Esophagus (tissue), 2 donors: ENCODE measurements around the gene CNTNAP5. TPM values are rescaled to one million over a fixed set of nuclear protein-coding genes. Genes with fewer than 3 reads are reported as not detected.

Source experiments
- H3K27ac ChIP-seq, 2 donors: one replicate each; pipeline ENCODE4 v1.5.1; 2013; ENCODE audit warnings: low read depth in 2 of 2, mild to moderate bottlenecking in 2 of 2, inconsistent platforms in 1 of 2, low read length in 1 of 2, moderate library complexity in 1 of 2
- H3K27me3 ChIP-seq, 2 donors: one replicate each; pipeline ENCODE4 v1.6.1; 2013; ENCODE audit warnings: low read length in 2 of 2, control low read depth in 1 of 2, mild to moderate bottlenecking in 1 of 2; ENCODE audit not compliant: insufficient read depth in 2 of 2, control insufficient read depth in 1 of 2
- H3K36me3 ChIP-seq, 2 donors: one replicate each; pipeline ENCODE4 v1.6.1; 2013; ENCODE audit warnings: low read length in 1 of 2; ENCODE audit not compliant: control insufficient read depth in 2 of 2, insufficient read depth in 2 of 2
- H3K4me1 ChIP-seq, 2 donors: one replicate each; pipeline ENCODE4 v1.6.1; 2013; ENCODE audit warnings: low read length in 1 of 2; ENCODE audit not compliant: control insufficient read depth in 2 of 2, insufficient read depth in 2 of 2
- H3K4me3 ChIP-seq, 2 donors: one replicate each; pipeline ENCODE4 v1.5.1; 2013; ENCODE audit warnings: low read length in 2 of 2, mild to moderate bottlenecking in 2 of 2, low read depth in 1 of 2, moderate library complexity in 1 of 2
- H3K9me3 ChIP-seq, 2 donors: one replicate each; pipeline ENCODE4 v1.6.1; 2013; ENCODE audit warnings: mild to moderate bottlenecking in 2 of 2, low read depth in 1 of 2, low read length in 1 of 2, moderate library complexity in 1 of 2; ENCODE audit not compliant: control insufficient read depth in 2 of 2, insufficient read depth in 1 of 2
- WGBS, 2 donors: extraction: QIAGEN DNeasy Blood & Tissue Kit; methylation state at CpG; one replicate each; pipeline ENCODE4 v1.1.7; 2013; 5-methylcytosine and 5-hydroxymethylcytosine counted together
- polyA plus RNA-seq, 2 donors: library from polyadenylated mRNA; stranded (reverse); fragments of 200-250 nt; gene quantifications; one replicate each; pipeline ENCODE4 v1.2.3, GENCODE V29; 2013
- donor health status: healthy with polysubstance abuse.
- donor health status: Bipolar disorder and iron deficiency.

Gene CNTNAP5
- polyA plus RNA-seq, 2 donors, result not detected

DNA sequence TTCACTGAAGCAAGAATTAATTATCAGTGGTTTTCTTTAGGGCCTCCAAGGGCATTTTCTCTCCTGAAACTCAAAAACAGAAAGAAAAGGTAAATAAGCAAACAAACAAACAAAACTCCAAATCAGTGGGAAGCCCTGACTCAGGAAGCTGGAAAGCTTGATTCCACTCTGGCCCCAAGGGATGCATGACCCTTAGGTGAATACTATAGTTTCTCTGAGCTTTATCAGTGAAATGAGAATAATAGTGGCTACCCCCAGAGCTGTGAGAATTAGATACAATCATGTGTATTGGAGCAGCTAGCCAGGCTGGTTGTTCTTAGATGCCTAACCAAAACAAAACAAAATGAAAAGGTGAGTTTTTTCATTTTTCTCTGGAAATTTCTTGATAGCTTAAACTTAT is 585.1 kb downstream of the CNTNAP5 start:
- Histone ChIP-seq H3K27ac (no peak overlapping the region), H3K4me1 (no peaks in the 10 kb centered on the region), H3K36me3 (no peaks in the 10 kb centered on the region), H3K27me3 (no peaks in the 10 kb centered on the region), H3K9me3 (peaks cover 3 to 4% of the 10 kb centered on the region in 2 donors), H3K4me3 (no peak overlapping the region)

DNA sequence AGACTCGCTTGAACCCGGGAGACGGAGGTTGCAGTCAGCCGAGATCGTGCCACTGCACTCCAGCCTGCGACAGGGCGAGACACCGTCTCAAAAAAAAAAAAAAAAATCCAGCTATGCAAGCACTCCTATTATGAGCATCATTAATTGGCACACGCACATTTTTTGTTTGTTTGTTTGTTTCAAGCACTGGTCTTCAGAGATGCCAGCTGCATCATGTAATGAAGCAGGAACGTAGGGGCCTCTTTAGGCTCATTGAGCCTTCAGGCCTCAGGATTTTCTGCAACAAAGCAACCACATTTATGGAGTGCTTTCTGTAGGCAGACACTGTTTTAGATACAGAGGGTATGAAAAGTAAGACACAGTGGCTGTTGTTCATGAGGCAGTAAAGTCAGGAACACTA is 585.8 kb downstream of the CNTNAP5 start:
- Histone ChIP-seq H3K27ac (no peak overlapping the region), H3K4me3 (no peak overlapping the region), H3K4me1 (no peaks in the 10 kb centered on the region), H3K36me3 (no peaks in the 10 kb centered on the region), H3K27me3 (no peaks in the 10 kb centered on the region), H3K9me3 (peaks cover 3 to 4% of the 10 kb centered on the region in 2 donors)
- 90 to 91% methylated on average over 10 of the region's 10 CpGs for WGBS, 2 donors

DNA sequence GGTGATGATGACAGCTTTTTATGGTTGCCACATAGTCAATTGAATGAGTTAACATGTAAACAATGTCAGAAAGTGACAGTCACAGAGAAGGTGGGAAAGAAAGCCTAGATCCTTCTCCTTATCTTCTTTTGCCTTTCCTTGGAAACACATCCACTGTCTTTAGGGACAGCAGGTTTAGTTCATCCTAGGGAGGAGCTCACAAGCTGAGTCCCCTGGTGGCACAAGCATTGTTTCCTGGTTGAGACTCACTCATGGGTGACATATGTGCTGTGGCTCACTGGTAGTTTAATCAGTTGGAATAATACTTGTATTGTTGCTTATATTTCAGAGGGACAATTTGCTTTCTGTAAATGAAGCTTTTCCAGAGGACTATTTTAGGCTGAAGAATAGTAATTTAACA is 598.5 kb downstream of the CNTNAP5 start:
- H3K27me3 ChIP-seq, result no peaks in the 10 kb centered on the region
- no peak overlapping the region for H3K27ac ChIP-seq

DNA sequence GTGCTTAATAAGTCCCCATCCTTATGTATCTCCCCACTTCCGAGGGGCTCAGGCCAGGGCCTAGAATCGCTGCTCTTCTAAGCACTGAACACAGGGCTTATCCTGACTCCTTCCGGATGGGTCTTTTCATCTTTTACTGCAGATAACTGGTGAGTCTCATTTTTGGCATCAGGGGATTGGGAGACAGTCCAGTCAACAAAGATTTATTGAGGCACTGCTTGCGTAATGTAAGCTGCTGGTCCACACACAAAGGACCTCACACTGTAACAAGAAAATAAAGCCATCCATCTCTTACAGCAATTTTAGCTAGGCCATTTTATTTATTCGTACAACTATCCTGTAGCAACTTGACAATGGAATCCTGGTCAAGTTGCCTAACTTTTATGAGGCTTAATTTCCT is 600.5 kb downstream of the CNTNAP5 start:
- no peak overlapping the region for H3K4me3 ChIP-seq
- H3K27me3 ChIP-seq, result no peaks in the 10 kb centered on the region
- no peaks in the 10 kb centered on the region for H3K4me1 ChIP-seq
- H3K36me3 ChIP-seq, result no peaks in the 10 kb centered on the region
- WGBS, 2 donors, result 79 to 82% methylated on average over 5 of the region's 5 CpGs
- peaks cover 0 to 8% of the 10 kb centered on the region in 2 donors for H3K9me3 ChIP-seq
- no peak overlapping the region for H3K27ac ChIP-seq

More for the DNA sequence above, 598.5 kb downstream of the CNTNAP5 start:
- Histone ChIP-seq H3K4me3 (no peak overlapping the region), H3K4me1 (no peaks in the 10 kb centered on the region), H3K9me3 (peaks cover 0 to 8% of the 10 kb centered on the region in 2 donors), H3K36me3 (no peaks in the 10 kb centered on the region)

DNA sequence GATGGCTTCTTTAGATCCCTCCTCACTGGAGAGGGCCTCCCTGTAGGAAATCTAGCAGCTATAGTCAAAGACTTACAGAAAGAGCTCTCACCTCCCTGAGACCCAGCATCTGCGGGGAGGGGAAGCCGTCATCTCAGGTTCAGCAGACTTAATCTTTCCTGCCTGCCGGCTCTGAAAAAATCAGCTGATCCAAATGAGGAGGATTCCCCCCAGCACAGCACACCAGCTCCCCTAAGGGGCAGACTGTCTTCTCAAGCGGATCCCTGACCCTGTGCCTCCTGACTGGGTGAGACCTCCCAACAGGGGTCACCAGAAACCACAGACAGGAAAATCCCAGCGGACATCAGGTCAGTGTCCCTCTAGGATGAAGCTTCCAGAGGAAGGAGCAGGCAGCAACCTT is 601.9 kb downstream of the CNTNAP5 start:
- 84 to 86% methylated on average over 5 of the region's 5 CpGs for WGBS, 2 donors
- Histone ChIP-seq H3K27me3 (no peaks in the 10 kb centered on the region), H3K4me3 (no peak overlapping the region), H3K36me3 (no peaks in the 10 kb centered on the region), H3K9me3 (peaks cover 0 to 8% of the 10 kb centered on the region in 2 donors), H3K4me1 (no peaks in the 10 kb centered on the region), H3K27ac (no peak overlapping the region)

DNA sequence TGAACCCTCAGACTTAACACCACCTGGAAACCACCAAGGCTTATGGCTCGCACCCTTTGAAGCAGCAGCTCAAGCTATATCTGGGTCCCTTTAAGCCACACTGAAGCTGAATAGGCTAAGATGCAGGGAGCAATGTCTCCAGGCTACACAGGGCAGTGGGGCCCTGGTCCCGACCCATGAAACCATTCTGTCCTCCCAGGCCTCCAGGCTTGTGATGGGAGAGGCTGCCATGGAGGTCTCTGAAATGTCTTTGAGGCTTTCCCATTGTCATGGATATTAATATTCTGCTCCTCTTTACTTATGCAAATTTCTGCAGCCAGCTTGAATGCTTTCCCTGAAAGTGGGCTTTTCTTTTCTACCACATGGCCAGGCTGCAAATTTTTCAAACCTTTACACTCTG is 608.7 kb downstream of the CNTNAP5 start:
- WGBS, 2 donors, result 73 to 78% methylated on average over 2 of the region's 2 CpGs
- Histone ChIP-seq H3K4me3 (no peak overlapping the region), H3K27ac (no peak overlapping the region), H3K27me3 (no peaks in the 10 kb centered on the region), H3K9me3 (peaks cover 0 to 5% of the 10 kb centered on the region in 2 donors), H3K36me3 (no peaks in the 10 kb centered on the region), H3K4me1 (no peaks in the 10 kb centered on the region)

DNA sequence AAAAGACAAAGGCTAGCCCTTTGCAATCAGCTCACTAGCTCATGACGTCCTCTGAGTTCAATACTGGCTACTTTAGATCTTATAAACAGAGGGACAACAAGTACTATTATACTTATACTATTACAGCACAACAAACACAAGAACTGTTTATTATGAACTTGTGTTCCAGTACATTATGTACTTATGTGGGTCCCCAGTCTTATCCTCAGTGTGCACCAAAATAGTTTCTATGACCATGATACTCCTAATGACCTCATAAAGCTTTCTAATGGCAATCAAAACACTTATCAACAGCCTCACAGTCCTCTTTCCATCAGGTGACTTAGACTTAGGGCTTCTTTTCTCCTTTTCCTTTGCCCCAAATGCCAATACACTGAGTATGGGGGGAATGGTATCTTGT is 614.4 kb downstream of the CNTNAP5 start:
- WGBS, 2 donors, result 57% methylated on average over 1 of the region's 1 CpG
- Histone ChIP-seq H3K9me3 (peaks cover 0 to 3% of the 10 kb centered on the region in 2 donors), H3K27ac (no peak overlapping the region), H3K27me3 (no peaks in the 10 kb centered on the region), H3K4me3 (no peak overlapping the region), H3K4me1 (no peaks in the 10 kb centered on the region), H3K36me3 (no peaks in the 10 kb centered on the region)

DNA sequence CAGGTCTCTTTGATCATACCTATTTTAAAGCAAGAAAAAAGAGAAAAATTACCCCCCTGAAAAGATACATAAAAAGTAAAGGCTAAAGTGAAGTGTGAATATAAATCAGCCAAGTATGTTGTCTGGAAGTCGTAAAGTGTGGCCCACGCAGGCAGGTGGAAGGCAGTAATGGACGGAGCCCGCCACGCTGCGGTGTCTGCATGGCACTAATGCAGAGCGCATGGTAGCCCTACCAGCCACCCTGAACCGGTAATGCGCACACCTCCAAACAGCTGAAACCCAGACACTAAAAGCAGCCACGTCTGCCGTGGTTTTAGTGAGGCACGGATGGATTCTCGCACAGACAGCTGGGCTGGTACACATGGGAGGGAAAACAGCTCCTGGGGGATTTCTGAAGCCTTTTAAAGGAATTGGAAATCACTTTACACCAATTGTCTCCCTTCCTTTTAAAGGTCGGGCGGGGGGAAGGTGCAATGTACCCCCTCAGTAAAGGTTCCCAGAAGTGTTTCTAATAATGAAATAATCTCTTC is 615.2 kb downstream of the CNTNAP5 start:
- 93 to 95% methylated on average over 15 of the region's 15 CpGs for WGBS, 2 donors
- Histone ChIP-seq H3K36me3 (no peaks in the 10 kb centered on the region), H3K9me3 (peaks cover 0 to 3% of the 10 kb centered on the region in 2 donors), H3K4me1 (no peaks in the 10 kb centered on the region), H3K4me3 (no peak overlapping the region), H3K27me3 (no peaks in the 10 kb centered on the region), H3K27ac (no peak overlapping the region)

DNA sequence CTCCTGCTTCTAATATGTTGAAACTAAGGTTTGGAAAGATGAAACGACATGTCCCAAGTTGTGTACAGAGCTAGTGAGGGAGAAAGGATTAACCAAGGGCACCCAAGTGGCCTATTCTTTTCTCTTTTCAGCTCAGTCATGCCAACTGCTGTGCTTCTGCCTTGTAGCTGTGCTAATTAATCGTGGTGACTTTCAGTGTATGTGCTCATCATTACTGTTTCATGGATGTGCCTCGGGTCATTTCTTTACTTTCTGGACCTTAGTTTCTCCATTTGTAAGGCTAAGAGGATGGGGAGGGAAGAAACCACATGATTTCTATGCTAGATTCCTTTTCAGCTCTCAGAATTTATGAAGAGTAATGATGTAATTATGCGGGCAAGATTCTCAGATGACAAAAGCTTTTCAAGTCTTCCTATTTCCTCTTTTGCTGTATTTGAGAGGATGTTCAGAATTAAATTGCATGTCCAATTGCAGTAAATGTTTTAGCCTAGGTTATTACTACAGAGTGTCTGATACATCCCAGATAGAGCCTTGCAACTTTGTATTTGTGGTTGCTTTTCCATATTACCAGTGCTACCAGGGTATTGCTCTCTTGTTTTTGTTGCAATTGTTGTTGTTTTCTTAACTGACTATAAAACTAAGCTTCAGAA is 621.2 kb downstream of the CNTNAP5 start:
- peaks cover 0 to 2% of the 10 kb centered on the region in 2 donors for H3K9me3 ChIP-seq
- H3K4me1 ChIP-seq, result no peaks in the 10 kb centered on the region
- H3K27ac ChIP-seq, result no peak overlapping the region
- 68 to 70% methylated on average over 4 of the region's 4 CpGs for WGBS, 2 donors
- no peaks in the 10 kb centered on the region for H3K27me3 ChIP-seq
- no peak overlapping the region for H3K4me3 ChIP-seq
- no peaks in the 10 kb centered on the region for H3K36me3 ChIP-seq

DNA sequence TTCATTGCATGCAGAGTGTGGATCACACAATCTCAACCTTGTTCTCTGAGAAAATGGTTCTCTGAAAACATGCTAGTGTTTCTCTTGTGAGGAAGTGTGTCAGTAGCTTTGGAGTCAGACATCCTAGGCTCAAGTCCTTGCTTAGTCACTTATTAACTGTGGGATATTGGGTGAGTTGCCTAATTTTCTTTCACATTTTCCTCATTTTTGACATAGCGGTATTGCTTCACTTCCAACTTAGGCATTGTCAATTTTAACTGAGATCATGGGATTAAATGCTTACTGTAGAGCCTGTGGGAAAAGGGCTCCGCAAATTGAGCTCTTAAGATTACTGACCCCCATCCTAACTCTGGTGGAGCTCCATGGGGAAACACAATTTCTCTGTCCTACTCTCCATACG is 622.2 kb downstream of the CNTNAP5 start:
- no peak overlapping the region for H3K27ac ChIP-seq

More for the DNA sequence above, 622.2 kb downstream of the CNTNAP5 start:
- Histone ChIP-seq H3K9me3 (peaks cover 0 to 2% of the 10 kb centered on the region in 2 donors), H3K27me3 (no peaks in the 10 kb centered on the region), H3K4me3 (no peak overlapping the region), H3K4me1 (no peaks in the 10 kb centered on the region), H3K36me3 (no peaks in the 10 kb centered on the region)
- 86 to 93% methylated on average over 3 of the region's 3 CpGs for WGBS, 2 donors
